ENCODE measurements around the gene DDOST.
"Not testable (repeated sequence)": the region's sequence is repeated elsewhere in the genome, so short reads cannot be mapped to it uniquely, and the experiment has no call there.

The DDOST gene

DNA sequence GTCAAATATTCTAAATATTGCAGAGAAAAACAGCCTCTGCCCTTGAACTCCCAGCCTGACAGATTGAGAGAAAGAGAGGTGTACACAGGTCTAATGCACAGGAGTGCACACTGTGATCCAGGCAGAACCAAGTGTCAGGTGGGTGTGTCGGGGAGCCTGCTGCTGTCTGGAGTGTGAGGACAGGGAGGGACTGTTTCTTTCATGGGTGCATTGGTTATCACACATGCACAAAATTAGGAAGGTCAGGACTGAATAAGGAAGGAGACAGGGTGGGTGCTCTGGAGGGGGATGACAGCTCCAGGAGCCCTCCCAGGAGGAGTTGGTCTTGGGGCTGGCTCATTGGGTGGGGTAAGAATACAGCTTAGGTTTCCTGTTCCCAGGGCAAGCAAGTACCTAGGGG is 41.2 kb downstream of the DDOST start:
- DNase-seq, result no peak

DNA sequence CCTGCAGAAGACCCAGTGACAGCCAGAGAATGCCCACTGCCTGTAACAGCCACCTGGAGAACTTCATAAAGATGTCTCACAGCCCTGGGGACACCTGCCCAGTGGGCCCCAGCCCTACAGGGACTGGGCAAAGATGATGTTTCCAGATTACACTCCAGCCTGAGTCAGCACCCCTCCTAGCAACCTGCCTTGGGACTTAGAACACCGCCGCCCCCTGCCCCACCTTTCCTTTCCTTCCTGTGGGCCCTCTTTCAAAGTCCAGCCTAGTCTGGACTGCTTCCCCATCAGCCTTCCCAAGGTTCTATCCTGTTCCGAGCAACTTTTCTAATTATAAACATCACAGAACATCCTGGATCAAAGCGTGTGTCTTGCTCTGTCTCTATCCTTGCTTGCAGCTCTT is 42.6 kb downstream of the DDOST start:
- DNase-seq, result no peak

- no peak for DNase-seq
Measured at GRCh38 chr1:20616847-20617487, 44.2 kb downstream of the DDOST start.

DNA sequence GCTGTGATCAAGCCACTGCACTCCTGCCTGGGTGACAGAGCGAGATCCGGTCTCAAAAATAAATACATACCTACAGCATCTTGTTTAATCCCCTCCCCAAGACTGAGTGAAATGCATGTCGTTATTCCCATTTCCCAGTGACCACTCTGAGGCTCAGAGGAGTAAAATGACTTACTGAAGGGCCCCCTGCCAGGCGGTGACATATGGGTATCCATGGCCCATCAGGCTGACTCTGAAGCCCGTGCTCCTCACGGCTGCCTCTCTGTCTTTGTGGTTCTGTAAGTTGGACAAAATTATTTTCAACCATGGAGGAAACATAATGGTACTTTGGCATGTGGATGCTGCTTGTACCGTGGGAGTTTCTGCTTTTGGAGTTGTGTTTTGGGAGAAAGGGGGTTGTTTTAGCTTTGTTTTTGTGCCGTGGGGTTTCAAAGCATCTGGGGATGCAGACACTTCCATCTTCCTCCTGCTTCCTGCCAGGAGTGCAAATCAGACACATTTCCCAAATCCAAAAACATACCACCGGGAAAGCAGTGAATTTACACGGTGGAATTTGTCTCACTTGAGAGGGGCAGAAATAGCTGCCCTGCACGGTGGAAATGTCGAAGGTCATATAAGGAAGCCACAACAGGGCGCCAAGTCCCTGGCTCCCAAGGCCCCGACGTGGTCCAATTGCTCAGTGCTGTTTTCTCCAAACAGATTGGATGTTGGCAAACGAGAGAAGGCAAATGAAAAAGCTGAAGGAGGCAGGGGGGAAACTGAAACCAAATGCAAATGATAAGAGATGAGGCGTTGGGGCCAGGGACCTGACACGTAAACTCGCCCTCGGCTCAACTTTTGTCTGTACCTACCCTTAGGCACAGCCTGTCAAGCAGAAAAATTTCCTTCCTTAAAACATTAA is 45.0 kb downstream of the DDOST start:
- no peak for DNase-seq

- no peak for DNase-seq
Measured at GRCh38 chr1:20614131-20614579, 47.0 kb downstream of the DDOST start.

- DNase-seq, result no peak
Measured at GRCh38 chr1:20612221-20612746, 48.9 kb downstream of the DDOST start.

DNA sequence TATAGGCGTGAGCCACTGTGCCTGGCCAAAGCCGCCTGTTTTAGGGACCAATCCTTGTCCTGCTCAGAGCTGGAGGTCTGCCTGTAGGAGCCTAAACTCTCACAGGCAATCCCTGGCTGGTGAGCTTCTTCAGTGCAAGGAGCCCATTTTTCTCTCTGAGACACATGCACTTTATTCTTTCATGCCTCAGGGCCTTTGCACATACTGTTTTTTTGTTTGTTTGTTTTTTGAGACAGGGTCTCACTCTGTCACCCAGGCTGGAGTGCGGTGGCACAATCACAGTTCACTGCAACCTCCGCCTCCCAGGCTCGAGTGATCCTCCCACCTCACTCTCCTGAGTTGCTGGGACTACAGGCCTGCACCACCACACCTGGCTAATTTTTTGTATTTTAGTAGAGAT is 49.5 kb downstream of the DDOST start:
- DNase-seq, result no peak

DNA sequence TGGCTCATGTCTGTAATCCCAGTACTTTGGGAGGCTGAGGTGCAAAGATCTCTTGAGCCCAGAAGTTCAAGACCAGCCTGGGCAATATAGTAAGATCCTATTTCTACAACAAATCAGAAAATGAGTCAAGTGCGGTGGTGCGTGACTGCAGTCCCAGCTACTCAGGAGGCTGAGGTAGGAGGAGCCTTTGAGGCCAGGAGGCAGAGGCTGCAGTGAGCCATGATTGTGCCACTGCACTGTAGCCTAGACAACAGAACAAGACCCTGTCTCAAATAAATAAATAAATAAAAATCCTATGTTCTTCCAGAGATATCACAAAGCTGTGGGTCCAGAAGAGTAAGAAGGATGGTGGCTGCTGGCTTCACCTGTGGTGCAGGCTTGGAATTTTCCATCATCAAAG is 50.2 kb downstream of the DDOST start:
- DNase-seq, result no peak

GRCh38 chr1:20609541-20609940 is 51.6 kb downstream of the DDOST start:
- DNase-seq, result no peak

- DNase-seq, result not testable (repeated sequence)
Measured at GRCh38 chr1:20606801-20607570, 54.2 kb downstream of the DDOST start.

DNA sequence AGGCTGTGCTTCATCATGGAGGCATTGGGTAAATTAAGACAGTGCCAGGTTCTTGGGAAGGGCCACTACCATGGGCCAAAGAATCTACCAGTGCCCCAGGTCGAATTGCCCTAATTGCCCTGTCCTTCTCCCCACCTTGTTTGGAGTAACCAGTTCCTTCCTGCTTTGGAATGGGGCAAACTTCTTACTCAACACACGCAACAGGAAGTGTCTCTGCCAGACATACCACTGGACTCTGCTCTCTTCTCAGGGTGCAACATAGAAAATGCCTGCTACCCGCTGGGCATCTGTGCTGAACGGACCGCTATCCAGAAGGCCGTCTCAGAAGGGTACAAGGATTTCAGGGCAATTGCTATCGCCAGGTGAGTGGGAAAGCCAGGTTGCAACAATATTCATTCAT is 56.5 kb downstream of the DDOST start:
- no peak for DNase-seq

- DNase-seq, result no peak
Measured at GRCh38 chr1:20603504-20604464, 57.4 kb downstream of the DDOST start.

DNA sequence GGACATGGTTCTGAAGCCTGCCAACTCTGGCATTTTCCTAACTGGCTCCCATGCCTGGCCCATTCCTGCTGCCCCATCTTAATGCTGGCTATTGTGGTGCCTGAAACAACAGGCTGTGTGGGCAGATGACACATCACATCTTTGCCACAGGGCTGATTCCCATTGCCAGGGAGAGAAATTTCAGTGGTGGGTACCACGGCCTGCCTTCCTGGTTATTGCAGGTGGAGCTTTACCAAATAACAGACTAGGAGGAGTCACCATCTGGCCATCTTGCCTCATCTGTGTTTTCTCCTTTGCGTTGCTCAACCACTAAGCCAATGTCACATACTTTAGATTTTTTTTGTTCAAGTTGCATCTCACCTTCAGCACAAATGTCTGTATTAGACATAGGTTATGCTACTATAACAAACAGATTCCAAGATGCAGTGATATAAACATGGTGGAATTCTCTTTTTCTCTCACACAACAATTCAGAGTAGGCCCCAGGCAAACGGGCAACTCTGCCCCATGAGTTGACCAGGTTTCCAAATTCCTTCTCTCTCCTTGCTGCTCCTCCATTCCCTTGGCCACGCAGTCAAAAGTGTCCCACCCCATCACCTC is 58.2 kb downstream of the DDOST start:
- no peak for DNase-seq
